H1 (cell line): ENCODE measurements around the gene SNX7. TPM values are rescaled to one million over a fixed set of nuclear protein-coding genes. Genes with fewer than 3 reads are reported as not detected.

ENCODE experiments used
- CTCF ChIA-PET: fragments of 300-600 bp; sonication (Branson Sonifier 250); formaldehyde crosslinking; loops from one replicate; lab custom pipeline; 2021; ENCODE audit not compliant: partially characterized antibody; lab: Charles Lee
- POLR2A ChIA-PET: fragments of 300-600 bp; sonication (Branson Sonifier 250); formaldehyde crosslinking; loops from one replicate; lab custom pipeline; 2021; ENCODE audit warnings: inconsistent platforms; ENCODE audit not compliant: partially characterized antibody; lab: Charles Lee
- DNase-seq, 2 experiments: peaks; one replicate each; pipeline versions ENCODE4 v3.0.0 to v3.0.0-alpha.2; 2010 to 2022; ENCODE audit warnings: low spot score in 2 of 2, low read depth in 1 of 2, mixed read lengths in 1 of 2
- FAIRE-seq: peaks from 2 replicates; lab custom pipeline; 2011; peaks lifted over from hg19 to GRCh38; lab: Jason Lieb, UNC
- H2AFZ ChIP-seq: 2 replicates; pipeline ENCODE4 v1.8.1; 2012; ENCODE audit warnings: low read length, inconsistent platforms
- H2AK5ac ChIP-seq: 2 replicates; pipeline ENCODE4 v1.6.1; 2013; ENCODE audit warnings: low read depth, low read length
- H2BK120ac ChIP-seq: replicated peaks from 2 replicates; pipeline ENCODE3; 2013; ENCODE audit warnings: low read depth, low read length, inconsistent platforms
- H2BK12ac ChIP-seq: 2 replicates; pipeline ENCODE4 v1.6.1; 2013; ENCODE audit warnings: low read depth, low read length
- H2BK15ac ChIP-seq: 2 replicates; pipeline ENCODE4 v1.6.1; 2013; ENCODE audit warnings: low read length
- H2BK20ac ChIP-seq: 2 replicates; pipeline ENCODE4 v1.6.1; 2013; ENCODE audit warnings: low read length
- H2BK5ac ChIP-seq: 2 replicates; pipeline ENCODE4 v1.6.1; 2013; ENCODE audit warnings: low read depth, low read length
- H3K14ac ChIP-seq: 2 replicates; pipeline ENCODE4 v1.6.1; 2013; ENCODE audit warnings: inconsistent platforms; ENCODE audit not compliant: insufficient read length
- H3K18ac ChIP-seq: 2 replicates; pipeline ENCODE4 v1.6.1; 2013; ENCODE audit warnings: low read length; ENCODE audit errors: extremely low read depth
- H3K23ac ChIP-seq: 2 replicates; pipeline ENCODE4 v1.6.1; 2013; ENCODE audit warnings: inconsistent platforms; ENCODE audit not compliant: insufficient read length
- H3K23me2 ChIP-seq: 2 replicates; pipeline ENCODE4 v1.6.1; 2013; ENCODE audit warnings: low read depth, low read length
- H3K27ac ChIP-seq: 2 replicates; pipeline ENCODE4 v1.6.1; 2011; ENCODE audit warnings: low read depth, low read length, inconsistent platforms
- H3K27me3 ChIP-seq, 4 experiments: replicated peaks in 1 of 4; 1 replicate in 1 of 4; 2 replicates in 3 of 4; pipeline versions ENCODE4 v1.6.1 to v1.8.1; 2011 to 2013; ENCODE audit warnings: low read length in 3 of 4, mild to moderate bottlenecking in 3 of 4, inconsistent platforms in 2 of 4, mixed read lengths in 2 of 4, moderate library complexity in 1 of 4; ENCODE audit not compliant: control insufficient read depth in 3 of 4, insufficient read depth in 3 of 4; ENCODE audit errors: extremely low read depth in 1 of 4
- H3K36me3 ChIP-seq, 4 experiments: 2 replicates each; pipeline versions ENCODE4 v1.6.1 to v1.8.1; 2011 to 2013; ENCODE audit warnings: mild to moderate bottlenecking in 4 of 4, low read length in 3 of 4, moderate library complexity in 2 of 4, control low read depth in 1 of 4, inconsistent platforms in 1 of 4; ENCODE audit not compliant: insufficient read depth in 4 of 4, control insufficient read depth in 2 of 4
- H3K4ac ChIP-seq: replicated peaks from 2 replicates; pipeline ENCODE3; 2013; ENCODE audit warnings: low read length, low read depth, mixed read lengths, inconsistent platforms; ENCODE audit not compliant: insufficient read length
- H3K4me1 ChIP-seq, 4 experiments: replicated peaks in 1 of 4; 1 replicate in 1 of 4; 2 replicates in 3 of 4; pipeline versions ENCODE4 v1.6.1 to v1.8.1; 2011 to 2013; ENCODE audit warnings: low read length in 3 of 4, inconsistent platforms in 2 of 4, mixed read lengths in 1 of 4; ENCODE audit not compliant: insufficient read depth in 4 of 4, control insufficient read depth in 3 of 4
- H3K4me2 ChIP-seq, 2 experiments: 2 replicates each; pipeline versions ENCODE4 v1.6.1 to v1.8.1; 2011 to 2013; ENCODE audit warnings: low read depth in 2 of 2, low read length in 2 of 2, control low read depth in 1 of 2, inconsistent platforms in 1 of 2, mild to moderate bottlenecking in 1 of 2; ENCODE audit not compliant: insufficient read depth in 1 of 2
- H3K4me3 ChIP-seq, 4 experiments: fragments of 200-600, 300-600 bp in 1 of 4; sonication (generic), shearing (Covaris generic), sonication (Bioruptor Twin) in 1 of 4; 2 replicates each; pipeline versions ENCODE4 v1.5.1 to v1.8.1; 2011 to 2016; ENCODE audit warnings: low read length in 4 of 4, low read depth in 3 of 4, control low read depth in 2 of 4, inconsistent platforms in 2 of 4, mild to moderate bottlenecking in 2 of 4, mixed read lengths in 1 of 4, moderate library complexity in 1 of 4; ENCODE audit not compliant: insufficient read depth in 2 of 4; ENCODE audit errors: extremely low read depth in 1 of 4
- H3K56ac ChIP-seq: replicated peaks from 2 replicates; pipeline ENCODE3; 2013; ENCODE audit warnings: low read depth, mild to moderate bottlenecking, mixed read lengths, low read length, inconsistent platforms; ENCODE audit not compliant: insufficient read length
- H3K79me1 ChIP-seq: 2 replicates; pipeline ENCODE4 v1.6.1; 2013; ENCODE audit warnings: low read depth, low read length, control low read depth
- H3K79me2 ChIP-seq, 2 experiments: 2 replicates each; pipeline versions ENCODE4 v1.6.1 to v1.8.1; 2012 to 2013; ENCODE audit warnings: low read length in 2 of 2, mild to moderate bottlenecking in 2 of 2, inconsistent platforms in 1 of 2; ENCODE audit not compliant: insufficient read depth in 2 of 2, control insufficient read depth in 1 of 2
- H3K9ac ChIP-seq, 4 experiments: replicated peaks in 1 of 4; 1 replicate in 1 of 4; 2 replicates in 3 of 4; pipeline versions ENCODE4 v1.6.1 to v1.8.1; 2011 to 2013; ENCODE audit warnings: low read depth in 3 of 4, low read length in 3 of 4, control low read depth in 2 of 4, mild to moderate bottlenecking in 2 of 4, moderate library complexity in 2 of 4, inconsistent platforms in 1 of 4; ENCODE audit errors: extremely low read depth in 1 of 4
- H3K9me3 ChIP-seq, 2 experiments: 2 replicates each; pipeline versions ENCODE4 v1.6.1 to v1.8.1; 2012 to 2013; ENCODE audit warnings: mild to moderate bottlenecking in 2 of 2, moderate library complexity in 2 of 2, control low read depth in 1 of 2, inconsistent platforms in 1 of 2, low read depth in 1 of 2, low read length in 1 of 2, mixed read lengths in 1 of 2; ENCODE audit not compliant: insufficient read depth in 2 of 2
- H4K20me1 ChIP-seq, 2 experiments: replicated peaks in 1 of 2; 2 replicates each; pipeline versions ENCODE3 to v1.8.1; 2011 to 2013; ENCODE audit warnings: inconsistent platforms in 2 of 2, low read length in 2 of 2, mild to moderate bottlenecking in 1 of 2; ENCODE audit not compliant: insufficient read depth in 2 of 2, control insufficient read depth in 1 of 2
- H4K5ac ChIP-seq: 2 replicates; pipeline ENCODE4 v1.6.1; 2013; ENCODE audit warnings: low read length, low read depth, mixed read lengths, inconsistent platforms; ENCODE audit not compliant: insufficient read length
- H4K8ac ChIP-seq: 2 replicates; pipeline ENCODE4 v1.8.0; 2013; ENCODE audit warnings: mild to moderate bottlenecking, moderate library complexity, low read length, inconsistent platforms; ENCODE audit not compliant: insufficient read depth; ENCODE audit errors: extremely low read depth
- H4K91ac ChIP-seq: replicated peaks from 2 replicates; pipeline ENCODE3; 2013; ENCODE audit warnings: low read length, mixed read lengths, inconsistent platforms; ENCODE audit not compliant: insufficient read length
- BCL11A ChIP-seq, 2 experiments: IDR thresholded peaks; one replicate each; pipeline ENCODE4 v1.6.1; 2011; ENCODE audit warnings: low read depth in 2 of 2, low read length in 2 of 2, mild to moderate bottlenecking in 2 of 2
- CTBP2 ChIP-seq: IDR thresholded peaks from 2 replicates; pipeline ENCODE4 v1.7.0; 2011; ENCODE audit warnings: borderline replicate concordance, mild to moderate bottlenecking, moderate library complexity, mixed read lengths, low read length; ENCODE audit not compliant: insufficient read depth, insufficient read length
- CTCF ChIP-seq, 3 experiments: IDR thresholded peaks; 1 replicate in 2 of 3; 2 replicates in 1 of 3; pipeline versions ENCODE4 v1.5.1 to v1.6.1; 2011; ENCODE audit warnings: low read length in 3 of 3, mild to moderate bottlenecking in 3 of 3, inconsistent platforms in 2 of 3, low read depth in 1 of 3, moderate library complexity in 1 of 3; ENCODE audit not compliant: insufficient read depth in 1 of 3; ENCODE audit errors: control extremely low read depth in 1 of 3
- RAD21 ChIP-seq, 2 experiments: IDR thresholded peaks in 1 of 2; conservative IDR thresholded peaks in 1 of 2; 2 replicates each; pipeline ENCODE4 v1.6.1; 2011; ENCODE audit warnings: low read depth in 2 of 2, low read length in 2 of 2, improper control_type of control experiment in 1 of 2, inconsistent platforms in 1 of 2, mild to moderate bottlenecking in 1 of 2, moderate library complexity in 1 of 2
- SP2 ChIP-seq: IDR thresholded peaks from 2 replicates; pipeline ENCODE4 v1.6.1; 2012; ENCODE audit warnings: mild to moderate bottlenecking, low read length, inconsistent platforms
- SUZ12 ChIP-seq: fragments of 200-600 bp; sonication (generic); IDR thresholded peaks from 2 replicates; pipeline ENCODE4 v1.6.1; 2012; ENCODE audit warnings: mild to moderate bottlenecking, inconsistent platforms, low read length, moderate library complexity, mixed read lengths
- TAF1 ChIP-seq: IDR thresholded peaks from 2 replicates; pipeline ENCODE4 v1.6.1; 2011; ENCODE audit warnings: mild to moderate bottlenecking, low read depth, low read length
- TBP ChIP-seq: IDR thresholded peaks from 2 replicates; pipeline ENCODE4 v1.6.1; 2011; ENCODE audit warnings: low read depth, low read length, improper control_type of control experiment
- YY1 ChIP-seq: IDR thresholded peaks from 2 replicates; pipeline ENCODE4 v1.6.1; 2011; ENCODE audit warnings: low read depth, mild to moderate bottlenecking, low read length
- WGBS, 2 experiments: shearing (Covaris generic) in 1 of 2; methylation state at CpG; one replicate each; pipeline versions ENCODE4 v1.1.6 to v1.1.7; 2013 to 2015; ENCODE audit warnings: low lambda C conversion rate in 2 of 2, mixed read lengths in 2 of 2, inconsistent platforms in 1 of 2, low coverage in 1 of 2, missing lambda C conversion rate in 1 of 2; ENCODE audit not compliant: insufficient replicate concordance in 2 of 2, insufficient coverage in 1 of 2, insufficient read length in 1 of 2; ENCODE audit errors: extremely low coverage in 1 of 2, missing lambda C conversion rate in 1 of 2; 5-methylcytosine and 5-hydroxymethylcytosine counted together
- polyA plus RNA-seq, 7 experiments: library from polyadenylated mRNA; depleted of rRNA in 3 of 7; stranded (reverse) in 5 of 7; unstranded in 2 of 7; fragments of >200 nt in 5 of 7; fragments of 200-250 nt in 2 of 7; gene quantifications; 1 replicate in 5 of 7; 2 replicates in 1 of 7; 4 replicates in 1 of 7; pipeline versions ENCODE4 v1.2.1 to v1.2.3, GENCODE V29; 2011 to 2013; ENCODE audit warnings: missing spikeins in 2 of 7, mixed read lengths in 2 of 7
- total RNA-seq: library from RNA; stranded (reverse); fragmentation: NEBNext Ultra II Directional; extraction: Animal tissue kit (Norgen Biotek cat#: 25700); gene quantifications from 2 replicates; pipeline ENCODE4 v1.2.1, GENCODE V29; 2021

The SNX7 gene
- total and polyA plus RNA-seq, 2 of the 8 experiments (the other 6 are each of a cell fraction or from before 2014, with no cell fraction given), result 9.2 to 23.8 TPM

- Histone ChIP-seq H2BK12ac (no peak overlapping the region), H3K4me1 (peaks cover 0 to 6% (median 3%) of the 10 kb centered on the region in 4 experiments; a peak in 2 of 7 replicates), H2BK20ac (no peak overlapping the region), H3K36me3 (no peaks in the 10 kb centered on the region), H2BK120ac (peak overlapping the region; percentile 13), H3K27me3 (no peaks in the 10 kb centered on the region), H3K4ac (no peak overlapping the region), H2BK15ac (no peak overlapping the region), H3K27ac (no peak overlapping the region), H3K23ac (no peak overlapping the region), H2AK5ac (no peak overlapping the region), H3K9me3 (no peaks in the 10 kb centered on the region), H3K23me2 (peaks cover 6% of the 10 kb centered on the region; the same call in 1 of the 2 replicates), H3K4me3 (peak overlapping the region; percentile 68 to 90 (median 82)), H3K79me2 (peaks cover 0 to 9% of the 10 kb centered on the region in 2 experiments; a peak in 1 of 4 replicates), H4K91ac (no peak overlapping the region), H3K4me2 (peak overlapping the region; percentile 70 to 93), H4K5ac (no peak overlapping the region), H3K14ac (no peak overlapping the region), H3K79me1 (peaks cover 3% of the 10 kb centered on the region), H2BK5ac (no peak overlapping the region), H3K56ac (no peak overlapping the region)
- FAIRE-seq (no peak), DNase-seq (no peak)
- CTCF ChIA-PET, result interaction anchor here (0.5 to 2.1 kb wide), 7 partner anchors 8 to 155 kb away, joined by 3 to 7 read pairs (median 3); no protein-coding TSS in a partner anchor
- 5% methylated on average over 6 of the region's 6 CpGs; no CpG with 5 or more reads in 1 of the 2 experiments for WGBS, 2 experiments
- POLR2A ChIA-PET, result interaction anchor here (1.1 kb wide), 1 partner anchor 8 kb away, joined by 4 read pairs; no protein-coding TSS in a partner anchor
- TF ChIP-seq TBP (no peak), YY1 (no peak), BCL11A (IDR thresholded peaks at IDR 0.05; ENCODE audit: low read depth in 2 of 2, low read length in 2 of 2) (no peak), SP2 (no peak), CTBP2 (no peak), RAD21 (IDR thresholded peaks at IDR 0.05 in 1 of 2, conservative IDR thresholded peaks at IDR 0.05 in 1 of 2; ENCODE audit: low read depth in 2 of 2, low read length in 2 of 2) (no peak), SUZ12 (no peak), CTCF (IDR thresholded peaks at IDR 0.05; ENCODE audit: control extremely low read depth in 1 of 3, insufficient read depth in 1 of 3, low read depth in 1 of 3, low read length in 3 of 3) (no peak), TAF1 (no peak)
- TF ChIP-seq, all 59 proteins: peak for 0
- Histone ChIP-seq H4K20me1 (no peaks in the 10 kb centered on the region), H3K18ac (no peak overlapping the region), H2AFZ (peak overlapping the region; percentile 52), H4K8ac (no peak overlapping the region), H3K9ac (peak overlapping the region; percentile 49 to 72 (median 57); a peak in 6 of 7 replicates)
Observed at GRCh38 chr1:98662356-98662670, 792 bp downstream of the SNX7 start.
